Activated naive CD8-positive, alpha-beta T cell treated with anti-CD3 and anti-CD28 coated beads, Interleukin-2, amount 10 ng/mL, durations not matched to agents 7 days and 5 days (primary cell): ENCODE data around the gene ADCY9. TPM values are rescaled to one million over a fixed set of nuclear protein-coding genes. Genes with fewer than 3 reads are reported as not detected.

Experiments used
- ATAC-seq: fragments of 150-1000 bp; cut with Tn5 transposase; one replicate; pipeline ENCODE4 v1.10.0; 2021; ENCODE audit warnings: low read depth, moderate library complexity
- POLR2A ChIA-PET: fragments of 350-600 bp; sonication (Branson Sonifier 250); formaldehyde crosslinking; loops from one replicate; lab custom pipeline; 2021; ENCODE audit warnings: antibody characterized with exemption; lab: Charles Lee
- DNase-seq: peaks from one replicate; pipeline ENCODE4 v3.0.0; 2021
- H3K27ac Mint-ChIP-seq: one replicate; pipeline ENCODE4 v1.8.0; 2022; ENCODE audit warnings: mild to moderate bottlenecking, mixed read lengths
- H3K27me3 Mint-ChIP-seq: one replicate; pipeline ENCODE4 v1.8.0; 2022; ENCODE audit warnings: mild to moderate bottlenecking, moderate library complexity, mixed read lengths
- H3K36me3 Mint-ChIP-seq: one replicate; pipeline ENCODE4 v1.8.0; 2021; ENCODE audit warnings: mild to moderate bottlenecking, mixed read lengths
- H3K4me1 Mint-ChIP-seq: one replicate; pipeline ENCODE4 v1.8.0; 2021; ENCODE audit warnings: mixed read lengths
- H3K4me3 Mint-ChIP-seq: one replicate; pipeline ENCODE4 v1.8.0; 2022; ENCODE audit warnings: mild to moderate bottlenecking, moderate library complexity, mixed read lengths
- H3K9me3 Mint-ChIP-seq: one replicate; pipeline ENCODE4 v1.8.0; 2021; ENCODE audit warnings: mixed read lengths
- total RNA-seq, 2 experiments: library from RNA; stranded (reverse); gene quantifications; one replicate each; pipeline ENCODE4 v1.2.3, GENCODE V29; 2021

Gene ADCY9
- total RNA-seq, 2 experiments from 2014 or later = 9.9 to 10.1 TPM

GRCh38 chr16:4138713-4139112 lies 22.5 kb upstream of the ADCY9 start:
- peaks cover 13% of the 10 kb centered on the region for H3K4me1 Mint-ChIP-seq
- no peak for DNase-seq
- no peak for ATAC-seq
- POLR2A ChIA-PET = no interaction called here
- H3K4me3 Mint-ChIP-seq = no peak overlapping the region
- H3K27ac Mint-ChIP-seq = no peak overlapping the region
- peaks cover 7% of the 10 kb centered on the region for H3K9me3 Mint-ChIP-seq
- peaks cover 11% of the 10 kb centered on the region for H3K27me3 Mint-ChIP-seq
- peaks cover 8% of the 10 kb centered on the region for H3K36me3 Mint-ChIP-seq

GRCh38 chr16:4137438-4137837 lies 21.2 kb upstream of the ADCY9 start:
- DNase-seq (no peak), ATAC-seq (no peak)
- peaks cover 8% of the 10 kb centered on the region for H3K36me3 Mint-ChIP-seq
- H3K27ac Mint-ChIP-seq = no peak overlapping the region
- POLR2A ChIA-PET = no interaction called here
- H3K4me3 Mint-ChIP-seq = peak overlapping the region; percentile 18
- H3K4me1 Mint-ChIP-seq = peaks cover 11% of the 10 kb centered on the region
- peaks cover 7% of the 10 kb centered on the region for H3K9me3 Mint-ChIP-seq
- peaks cover 11% of the 10 kb centered on the region for H3K27me3 Mint-ChIP-seq

GRCh38 chr16:4136229-4136813 lies 20.1 kb upstream of the ADCY9 start:
- peaks cover 12% of the 10 kb centered on the region for H3K27me3 Mint-ChIP-seq
- peaks cover 5% of the 10 kb centered on the region for H3K36me3 Mint-ChIP-seq
- no peak overlapping the region for H3K4me3 Mint-ChIP-seq
- POLR2A ChIA-PET = no interaction called here
- H3K4me1 Mint-ChIP-seq = peaks cover 7% of the 10 kb centered on the region
- ATAC-seq = no peak
- no peak for DNase-seq
- peaks cover 4% of the 10 kb centered on the region for H3K9me3 Mint-ChIP-seq
- no peak overlapping the region for H3K27ac Mint-ChIP-seq

GRCh38 chr16:4135537-4135936 lies 19.3 kb upstream of the ADCY9 start:
- Mint-ChIP-seq H3K27ac (no peak overlapping the region), H3K4me1 (peaks cover 5% of the 10 kb centered on the region), H3K4me3 (no peak overlapping the region), H3K36me3 (peaks cover 2% of the 10 kb centered on the region), H3K9me3 (peaks cover 4% of the 10 kb centered on the region), H3K27me3 (peaks cover 13% of the 10 kb centered on the region)
- POLR2A ChIA-PET = no interaction called here
- ATAC-seq (no peak), DNase-seq (no peak)

DNA sequence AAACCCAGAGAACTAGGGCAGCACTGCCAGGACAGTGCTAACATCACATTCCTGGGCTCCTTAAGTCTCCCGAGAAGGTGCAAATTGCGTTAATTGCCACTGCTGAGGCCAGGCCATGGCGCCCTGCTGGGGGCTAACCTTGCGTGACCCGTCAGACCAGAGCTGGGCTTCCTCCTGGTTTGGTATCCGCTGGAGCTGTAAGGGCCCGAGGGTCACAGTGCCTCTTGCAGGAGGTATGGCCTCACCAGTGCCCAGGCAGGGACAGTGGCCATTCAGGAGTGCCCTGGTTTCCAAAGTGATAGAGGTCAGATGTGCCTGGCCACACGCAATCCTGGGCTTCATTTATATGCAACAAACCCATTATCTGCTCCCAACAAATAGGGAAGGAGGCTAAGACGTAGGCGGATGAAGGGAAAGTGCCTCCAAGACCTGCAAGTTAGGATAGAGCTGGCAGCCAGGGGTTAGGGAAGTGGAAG lies 17.7 kb upstream of the ADCY9 start:
- no peaks in the 10 kb centered on the region for H3K9me3 Mint-ChIP-seq
- H3K36me3 Mint-ChIP-seq = no peaks in the 10 kb centered on the region
- H3K4me1 Mint-ChIP-seq = peaks cover 5% of the 10 kb centered on the region
- ATAC-seq (no peak), DNase-seq (no peak)
- POLR2A ChIA-PET = interaction anchor here (0.5 kb wide), 1 partner anchor 75 kb away, joined by 4 read pairs; no protein-coding TSS in a partner anchor
- H3K27ac Mint-ChIP-seq = no peak overlapping the region
- H3K4me3 Mint-ChIP-seq = no peak overlapping the region
- H3K27me3 Mint-ChIP-seq = peaks cover 18% of the 10 kb centered on the region

DNA sequence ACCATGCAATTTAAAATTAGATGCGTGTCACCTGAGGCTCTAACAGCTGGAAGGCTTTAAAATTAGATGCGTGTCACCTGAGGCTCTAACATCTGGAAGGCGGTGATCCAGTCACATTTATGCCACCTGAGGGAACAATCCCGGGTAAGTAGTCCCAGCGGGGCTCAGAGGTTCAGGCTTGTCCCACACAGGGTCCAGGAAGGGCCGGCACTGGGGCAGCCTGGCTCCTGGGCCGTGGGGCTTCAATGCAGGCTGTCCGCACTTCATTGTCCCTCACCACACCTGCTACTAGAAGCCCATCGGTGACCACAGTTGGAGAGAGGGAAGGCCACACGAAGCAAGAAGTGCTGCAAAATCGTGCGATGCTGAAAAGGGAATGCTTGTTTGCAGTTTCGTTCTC lies 15.4 kb upstream of the ADCY9 start:
- H3K4me1 Mint-ChIP-seq = peaks cover 2% of the 10 kb centered on the region
- no peaks in the 10 kb centered on the region for H3K9me3 Mint-ChIP-seq
- no peak overlapping the region for H3K4me3 Mint-ChIP-seq
- no peaks in the 10 kb centered on the region for H3K36me3 Mint-ChIP-seq
- no peak for ATAC-seq
- POLR2A ChIA-PET = no interaction called here
- H3K27me3 Mint-ChIP-seq = peaks cover 15% of the 10 kb centered on the region
- no peak overlapping the region for H3K27ac Mint-ChIP-seq
- DNase-seq = no peak

DNA sequence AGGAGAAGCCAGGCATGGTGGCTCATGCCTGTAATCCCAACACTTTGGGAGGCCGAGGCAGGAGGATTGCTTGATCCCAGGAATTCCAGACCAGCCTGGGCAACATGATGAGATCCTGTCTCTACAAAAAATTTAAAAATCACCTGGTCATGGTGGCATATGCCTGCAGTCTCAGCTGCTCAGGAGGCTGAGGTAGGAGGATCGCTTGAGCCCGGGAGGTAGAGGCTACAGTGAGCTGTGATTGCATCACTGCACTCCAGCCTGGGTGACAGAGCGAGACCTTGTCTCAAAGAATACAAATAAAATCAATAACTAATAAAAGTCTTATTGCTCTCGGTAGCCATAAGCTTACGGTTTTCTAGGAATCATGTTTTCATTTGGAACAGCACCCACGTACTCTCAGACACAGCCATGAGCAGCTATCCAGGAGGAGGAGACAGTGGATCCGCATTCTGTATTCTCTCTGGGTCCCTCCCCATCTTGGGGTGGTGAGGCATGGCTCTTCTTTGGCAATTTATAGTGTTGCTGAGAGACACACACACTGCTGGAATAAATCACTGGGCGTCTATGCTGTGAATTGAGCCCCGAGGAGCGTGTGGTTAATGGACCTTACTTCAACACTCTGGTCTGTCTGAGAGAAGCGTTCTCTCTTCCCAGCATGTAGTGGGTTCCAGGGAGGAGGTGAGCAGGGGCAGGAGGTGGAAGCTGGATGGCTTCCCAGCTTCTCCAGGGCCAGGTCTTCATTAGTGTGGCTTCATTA lies 8.5 kb upstream of the ADCY9 start:
- no peak for DNase-seq
- H3K36me3 Mint-ChIP-seq = no peaks in the 10 kb centered on the region
- no peak overlapping the region for H3K27ac Mint-ChIP-seq
- peaks cover 18% of the 10 kb centered on the region for H3K27me3 Mint-ChIP-seq
- no peak overlapping the region for H3K4me3 Mint-ChIP-seq
- H3K9me3 Mint-ChIP-seq = no peaks in the 10 kb centered on the region
- no peaks in the 10 kb centered on the region for H3K4me1 Mint-ChIP-seq
- POLR2A ChIA-PET = interaction anchor here (0.6 kb wide), 1 partner anchor 123 kb away, joined by 3 read pairs; no protein-coding TSS in a partner anchor
- ATAC-seq = no peak

DNA sequence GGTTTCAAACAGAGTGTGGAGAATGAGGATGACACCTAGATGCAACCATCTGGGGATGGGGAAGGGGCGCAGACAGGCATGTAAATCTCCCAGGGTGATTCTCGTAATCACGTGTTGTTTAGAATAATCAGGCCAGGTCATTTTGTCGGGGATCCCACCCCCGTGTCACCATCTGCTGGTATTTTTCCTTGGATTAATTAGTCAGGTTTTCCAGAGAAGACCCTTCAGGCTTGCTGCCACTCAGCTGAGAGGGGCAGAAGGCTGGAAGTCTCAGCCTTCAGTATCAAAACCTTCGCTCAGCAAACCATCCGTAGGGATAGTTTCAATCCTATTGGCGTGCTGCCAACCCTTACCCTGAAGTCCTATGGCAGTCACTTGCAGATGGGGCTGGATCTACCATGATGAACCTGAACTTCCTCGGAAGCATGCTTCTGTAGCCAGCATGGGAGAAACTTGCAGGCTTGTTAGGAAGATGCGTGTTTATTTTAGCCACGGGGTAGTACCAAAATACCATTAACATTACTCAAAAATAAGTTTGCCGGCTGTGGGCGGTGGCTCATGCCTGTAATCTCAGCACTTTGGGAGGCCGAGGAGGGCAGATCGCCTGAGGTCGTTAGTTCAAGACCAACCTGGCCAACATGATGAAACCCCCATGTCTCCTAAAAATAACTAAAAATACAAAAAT lies 7.5 kb upstream of the ADCY9 start:
- POLR2A ChIA-PET = no interaction called here
- Mint-ChIP-seq H3K4me1 (peaks cover 3% of the 10 kb centered on the region), H3K27ac (no peak overlapping the region), H3K27me3 (peaks cover 17% of the 10 kb centered on the region), H3K36me3 (no peaks in the 10 kb centered on the region), H3K9me3 (no peaks in the 10 kb centered on the region), H3K4me3 (no peak overlapping the region)
- ATAC-seq (no peak), DNase-seq (no peak)

GRCh38 chr16:4120176-4120575 lies 3.9 kb upstream of the ADCY9 start:
- ATAC-seq = no peak
- H3K4me3 Mint-ChIP-seq = no peak overlapping the region
- H3K4me1 Mint-ChIP-seq = peaks cover 8% of the 10 kb centered on the region
- POLR2A ChIA-PET = no interaction called here
- no peaks in the 10 kb centered on the region for H3K9me3 Mint-ChIP-seq
- peaks cover 23% of the 10 kb centered on the region for H3K27me3 Mint-ChIP-seq
- no peaks in the 10 kb centered on the region for H3K36me3 Mint-ChIP-seq
- no peak for DNase-seq
- no peak overlapping the region for H3K27ac Mint-ChIP-seq

DNA sequence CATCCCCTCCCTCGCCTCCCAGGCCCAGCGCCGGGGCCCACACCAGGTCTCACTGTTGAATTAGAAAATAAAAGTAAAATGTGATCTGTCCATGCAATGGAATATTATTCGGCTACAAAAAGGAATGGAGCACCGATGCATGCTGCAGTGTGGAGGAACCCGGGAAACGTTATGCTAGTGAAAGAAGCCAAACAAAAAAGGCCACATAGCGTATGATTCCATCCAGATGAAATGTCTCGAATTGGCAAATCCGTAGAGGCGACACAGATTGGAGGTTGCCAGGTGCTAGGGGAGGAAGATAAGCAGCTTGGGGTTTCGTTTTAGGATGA lies 972 bp upstream of the ADCY9 start:
- Mint-ChIP-seq H3K9me3 (no peaks in the 10 kb centered on the region), H3K4me1 (peaks cover 32% of the 10 kb centered on the region), H3K27ac (peak overlapping the region; percentile 16), H3K27me3 (peaks cover 17% of the 10 kb centered on the region), H3K36me3 (peaks cover 5% of the 10 kb centered on the region), H3K4me3 (peak overlapping the region; percentile 90)
- POLR2A ChIA-PET = no interaction called here
- DNase-seq = no peak
- ATAC-seq = no peak

DNA sequence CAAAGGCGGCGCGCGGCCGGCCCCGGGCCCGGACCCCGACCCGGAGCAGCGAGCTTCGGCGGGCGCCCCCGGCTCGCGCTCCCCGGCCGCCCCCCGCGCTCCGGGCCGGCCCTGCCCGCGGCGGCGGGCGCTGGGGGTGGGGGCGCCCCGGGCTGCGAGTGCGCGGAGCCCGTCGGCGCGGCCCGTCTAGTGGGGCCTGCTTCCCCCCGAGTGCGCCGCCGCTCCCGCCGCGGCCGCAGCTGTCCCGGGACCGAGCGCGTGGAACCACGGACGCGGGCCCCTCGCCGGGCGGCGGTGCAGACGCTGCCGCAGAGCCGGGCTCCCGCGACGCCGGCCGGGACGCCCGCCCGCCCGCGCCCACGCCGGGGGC lies 308 bp downstream of the ADCY9 start:
- peak; percentile 33 for ATAC-seq
- Mint-ChIP-seq H3K9me3 (no peaks in the 10 kb centered on the region), H3K27ac (no peak overlapping the region), H3K27me3 (peaks cover 17% of the 10 kb centered on the region), H3K4me1 (peaks cover 39% of the 10 kb centered on the region), H3K36me3 (peaks cover 7% of the 10 kb centered on the region), H3K4me3 (peak overlapping the region; percentile 74)
- no peak for DNase-seq
- POLR2A ChIA-PET = interaction anchor here (0.8 to 1.0 kb wide), 2 partner anchors 15 to 68 kb away, joined by 3 read pairs; no protein-coding TSS in a partner anchor

GRCh38 chr16:4115209-4115948 lies 863 bp downstream of the ADCY9 start:
- Mint-ChIP-seq H3K4me1 (peaks cover 39% of the 10 kb centered on the region), H3K27ac (no peak overlapping the region), H3K4me3 (peak overlapping the region; percentile 74), H3K27me3 (peaks cover 17% of the 10 kb centered on the region), H3K36me3 (peaks cover 7% of the 10 kb centered on the region), H3K9me3 (no peaks in the 10 kb centered on the region)
- DNase-seq = peak; percentile 68
- POLR2A ChIA-PET = interaction anchor here (0.8 to 1.0 kb wide), 2 partner anchors 14 to 68 kb away, joined by 3 read pairs; no protein-coding TSS in a partner anchor
- ATAC-seq = peak; percentile 44
